Heart right ventricle (tissue), 16 donors: ENCODE results near the gene CYB561D1. TPM values are rescaled to one million over a fixed set of nuclear protein-coding genes. Genes with fewer than 3 reads are reported as not detected.
A peak's percentile ranks its signal among the peaks of the same experiment; 100 is the strongest.

Experiments
- ATAC-seq, 8 donors: fragments of 200-7000 bp; cut with Tn5 transposase; one replicate each; pipeline ENCODE4 v1.9.1; 2020; ENCODE audit warnings: mild to moderate bottlenecking in 8 of 8, moderate library complexity in 8 of 8, moderate number of reproducible peaks in 1 of 8
- DNase-seq, 2 donors: peaks; one replicate each; pipeline ENCODE4 v3.0.0-alpha.2; 2020
- H3K27ac ChIP-seq, 10 donors: fragments of 200-600 bp; sonication (generic) in 2 of 10; one replicate each; pipeline versions ENCODE4 v1.5.0 to v1.8.0; 2020 to 2022; ENCODE audit warnings: mild to moderate bottlenecking in 3 of 10
- H3K27me3 ChIP-seq, 7 donors: fragments of 200-600 bp; one replicate each; pipeline ENCODE4 v1.8.0; 2021 to 2022; ENCODE audit warnings: mild to moderate bottlenecking in 2 of 7
- H3K36me3 ChIP-seq, 9 donors: fragments of 200-600 bp; sonication (generic) in 1 of 9; one replicate each; pipeline versions ENCODE4 v1.5.0 to v1.8.0; 2020 to 2022; ENCODE audit warnings: mild to moderate bottlenecking in 2 of 9
- H3K4me1 ChIP-seq, 9 donors: fragments of 200-600 bp; sonication (generic) in 1 of 9; one replicate each; pipeline versions ENCODE4 v1.5.0 to v1.8.0; 2020 to 2022; ENCODE audit warnings: mild to moderate bottlenecking in 4 of 9
- H3K4me3 ChIP-seq, 10 donors: fragments of 200-600 bp; sonication (generic) in 2 of 10; one replicate each; pipeline versions ENCODE4 v1.5.0 to v1.8.0; 2020 to 2022; ENCODE audit warnings: mild to moderate bottlenecking in 7 of 10, moderate library complexity in 2 of 10
- H3K9me3 ChIP-seq, 11 donors: fragments of 200-600 bp in 10 of 11; sonication (generic) in 2 of 11; one replicate each; pipeline versions ENCODE4 v1.5.0 to v1.8.0; 2013 to 2022; ENCODE audit warnings: mild to moderate bottlenecking in 2 of 11, control low read depth in 1 of 11, moderate library complexity in 1 of 11
- whole genome bisulfite sequencing, 2 donors: extraction: QIAGEN DNeasy Blood & Tissue Kit; methylation state at CpG; one replicate each; pipeline ENCODE4 v1.1.7; 2013; ENCODE audit warnings: inconsistent platforms in 1 of 2; 5-methylcytosine and 5-hydroxymethylcytosine counted together
- intact Hi-C, 10 donors: fragments of 100-400 bp; cut with DNase I; formaldehyde crosslinking; loops; one replicate each; pipeline versions ENCODE4 v1.11.1 to v1.14.2; 2022
- polyA plus RNA-seq, 2 donors: library from polyadenylated mRNA; stranded (reverse); fragments of 200-250 nt; gene quantifications; one replicate each; pipeline ENCODE4 v1.2.3, GENCODE V29; 2013
- total RNA-seq, 10 donors: library from RNA; stranded (reverse); fragmentation: NEBNext Ultra II Directional in 3 of 10; extraction: Animal tissue kit (Norgen Biotek cat#: 25700) in 3 of 10; gene quantifications; one replicate each; pipeline versions ENCODE4 v1.2.1 to v1.2.4, GENCODE V29; 2021 to 2023
- TF ChIP-seq, protein P1 (sequence below), 9 donors: fragments of 200-600 bp; sonication (generic) in 2 of 9; IDR thresholded peaks; one replicate each; pipeline versions ENCODE4 v1.5.0 to v1.8.0; 2021 to 2022; ENCODE audit warnings: antibody characterized with exemption in 9 of 9, mild to moderate bottlenecking in 5 of 9, moderate library complexity in 1 of 9
- donor health status: Arrhythmogenic right ventricular cardiomyopathy.
- donor health status: ischemic (EF 13 %, LVEDD 7.1; RV severe dilation, severe dysfunction).
- donor health status: healthy with polysubstance abuse.
- donor health status: DM: no; HTN: yes; CAD: no.
- donor health status: DM: no; HTN: no; CAD: no.
- donor health status: ischemic (EF 25% LVEDD 6.9; RV normal size, moderate dysfunction).
- donor health status: ischemic (EF 25% LVEDD 5.7; RV mildly dilated, moderate dysfunction).
- donor health status: healthy.
- donor health status: DM: yes; HTN: yes; CAD: no.
- donor health status: Ischemic cardiomyopathy.
- donor health status: ischemic (EF 35%, LVEDD 5.7; RV mildly dilated, moderate dysfunction).
- donor health status: nonischemic (EF 11% LVEDD 7.7; RV severe dilation, severe dysfunction).
- donor health status: DM: yes; HTN: yes; CAD: no.
- donor health status: PGD.
- donor health status: ischemic (EF 29% LVEDD 5.4; RV normal size, mild dysfunction).
- donor health status: nonischemic (EF 23%, LVEDD 6.1; RV moderate dilation, normal function).

Gene CYB561D1
- total and polyA plus RNA-seq, 12 donors: 3.0 to 7.6 (median 4.5) TPM

DNA sequence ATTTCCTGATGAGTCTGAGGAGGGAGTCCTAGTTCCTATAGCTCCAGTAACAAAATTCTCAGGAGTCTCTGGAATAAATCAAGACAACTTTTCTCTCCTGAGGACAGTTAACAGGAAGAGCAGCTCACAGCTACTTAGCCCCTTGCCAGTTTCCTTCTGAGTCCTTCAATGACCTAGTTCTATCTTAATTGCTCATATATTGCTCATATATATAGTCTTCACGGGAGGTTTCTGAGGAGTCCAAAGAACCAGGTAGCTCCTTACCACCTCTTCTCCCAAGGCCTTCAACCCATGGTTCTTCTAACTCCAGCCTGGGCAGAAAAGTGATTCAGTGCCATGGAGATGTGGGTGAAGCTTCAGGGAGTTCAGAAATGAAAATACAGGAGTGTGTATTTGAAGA is 11.1 kb downstream of the CYB561D1 start:
- ATAC-seq (no peak), DNase-seq (no peak)
- Histone ChIP-seq H3K4me3 (no peak overlapping the region), H3K27ac (no peak overlapping the region), H3K4me1 (peaks cover 0 to 30% (median 12%) of the 10 kb centered on the region in 9 donors), H3K27me3 (no peaks in the 10 kb centered on the region), H3K36me3 (peaks cover 0 to 44% (median 5%) of the 10 kb centered on the region in 9 donors), H3K9me3 (no peaks in the 10 kb centered on the region)
- 86 to 94% methylated on average over 1 of the region's 1 CpG for WGBS, 2 donors
- TF ChIP-seq, protein P1, sequence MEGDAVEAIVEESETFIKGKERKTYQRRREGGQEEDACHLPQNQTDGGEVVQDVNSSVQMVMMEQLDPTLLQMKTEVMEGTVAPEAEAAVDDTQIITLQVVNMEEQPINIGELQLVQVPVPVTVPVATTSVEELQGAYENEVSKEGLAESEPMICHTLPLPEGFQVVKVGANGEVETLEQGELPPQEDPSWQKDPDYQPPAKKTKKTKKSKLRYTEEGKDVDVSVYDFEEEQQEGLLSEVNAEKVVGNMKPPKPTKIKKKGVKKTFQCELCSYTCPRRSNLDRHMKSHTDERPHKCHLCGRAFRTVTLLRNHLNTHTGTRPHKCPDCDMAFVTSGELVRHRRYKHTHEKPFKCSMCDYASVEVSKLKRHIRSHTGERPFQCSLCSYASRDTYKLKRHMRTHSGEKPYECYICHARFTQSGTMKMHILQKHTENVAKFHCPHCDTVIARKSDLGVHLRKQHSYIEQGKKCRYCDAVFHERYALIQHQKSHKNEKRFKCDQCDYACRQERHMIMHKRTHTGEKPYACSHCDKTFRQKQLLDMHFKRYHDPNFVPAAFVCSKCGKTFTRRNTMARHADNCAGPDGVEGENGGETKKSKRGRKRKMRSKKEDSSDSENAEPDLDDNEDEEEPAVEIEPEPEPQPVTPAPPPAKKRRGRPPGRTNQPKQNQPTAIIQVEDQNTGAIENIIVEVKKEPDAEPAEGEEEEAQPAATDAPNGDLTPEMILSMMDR (IDR thresholded peaks at IDR 0.05): no peak
- intact Hi-C loops: no loop called here

- no peaks in the 10 kb centered on the region for H3K9me3 ChIP-seq
- H3K4me3 ChIP-seq: peak overlapping the region in 7 of 10 donors; percentile 68 to 84 (median 76)
- intact Hi-C loops: no loop called here
These were observed 14.3 kb downstream of the CYB561D1 start for GRCh38 chr1:109508001-109508872.

DNA sequence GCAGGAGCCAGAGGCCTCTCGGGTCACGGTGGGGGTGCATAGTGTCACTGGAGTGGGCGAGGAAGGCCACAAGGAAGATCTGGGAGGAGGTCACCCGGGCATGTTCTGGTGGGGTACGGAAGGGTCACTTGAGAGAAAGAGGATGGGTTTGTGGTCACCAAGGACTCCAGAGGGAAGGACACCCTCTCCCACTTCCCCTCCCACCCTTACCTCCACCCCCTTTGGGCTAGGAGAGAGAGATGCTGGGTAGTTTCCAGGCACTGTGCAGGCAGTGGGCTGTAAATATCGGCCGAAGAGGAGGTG is 14.9 kb downstream of the CYB561D1 start:
- Histone ChIP-seq H3K36me3 (peaks cover 0 to 21% (median 0%) of the 10 kb centered on the region in 9 donors), H3K27me3 (peaks cover 0 to 5% (median 0%) of the 10 kb centered on the region in 7 donors), H3K27ac (peak overlapping the region in 8 of 10 donors; percentile 47 to 78 (median 65)), H3K9me3 (no peaks in the 10 kb centered on the region), H3K4me1 (peaks cover 0 to 18% (median 13%) of the 10 kb centered on the region in 9 donors), H3K4me3 (peak overlapping the region; percentile 68 to 84 (median 73))
- 55 to 65% methylated on average over 7 of the region's 7 CpGs for WGBS, 2 donors
- intact Hi-C loops: no loop called here
- TF ChIP-seq, protein P1 (IDR thresholded peaks at IDR 0.05): no peak
- ATAC-seq: peak in 3 of 8 donors; percentile 13 to 34 (median 14)
- no peak for DNase-seq

More at GRCh38 chr1:109508001-109508872, 14.3 kb downstream of the CYB561D1 start:
- peak in 3 of 8 donors; percentile 5 to 8 (median 6) for ATAC-seq
- TF ChIP-seq, protein P1 (IDR thresholded peaks at IDR 0.05): no peak
- Histone ChIP-seq H3K36me3 (peaks cover 0 to 21% (median 0%) of the 10 kb centered on the region in 9 donors), H3K27me3 (peaks cover 0 to 5% (median 0%) of the 10 kb centered on the region in 7 donors), H3K4me1 (peaks cover 0 to 18% (median 13%) of the 10 kb centered on the region in 9 donors), H3K27ac (peak overlapping the region in 2 of 10 donors; percentile 53 to 78)
- 86 to 90% methylated on average over 25 of the region's 25 CpGs for WGBS, 2 donors
- no peak for DNase-seq

DNA sequence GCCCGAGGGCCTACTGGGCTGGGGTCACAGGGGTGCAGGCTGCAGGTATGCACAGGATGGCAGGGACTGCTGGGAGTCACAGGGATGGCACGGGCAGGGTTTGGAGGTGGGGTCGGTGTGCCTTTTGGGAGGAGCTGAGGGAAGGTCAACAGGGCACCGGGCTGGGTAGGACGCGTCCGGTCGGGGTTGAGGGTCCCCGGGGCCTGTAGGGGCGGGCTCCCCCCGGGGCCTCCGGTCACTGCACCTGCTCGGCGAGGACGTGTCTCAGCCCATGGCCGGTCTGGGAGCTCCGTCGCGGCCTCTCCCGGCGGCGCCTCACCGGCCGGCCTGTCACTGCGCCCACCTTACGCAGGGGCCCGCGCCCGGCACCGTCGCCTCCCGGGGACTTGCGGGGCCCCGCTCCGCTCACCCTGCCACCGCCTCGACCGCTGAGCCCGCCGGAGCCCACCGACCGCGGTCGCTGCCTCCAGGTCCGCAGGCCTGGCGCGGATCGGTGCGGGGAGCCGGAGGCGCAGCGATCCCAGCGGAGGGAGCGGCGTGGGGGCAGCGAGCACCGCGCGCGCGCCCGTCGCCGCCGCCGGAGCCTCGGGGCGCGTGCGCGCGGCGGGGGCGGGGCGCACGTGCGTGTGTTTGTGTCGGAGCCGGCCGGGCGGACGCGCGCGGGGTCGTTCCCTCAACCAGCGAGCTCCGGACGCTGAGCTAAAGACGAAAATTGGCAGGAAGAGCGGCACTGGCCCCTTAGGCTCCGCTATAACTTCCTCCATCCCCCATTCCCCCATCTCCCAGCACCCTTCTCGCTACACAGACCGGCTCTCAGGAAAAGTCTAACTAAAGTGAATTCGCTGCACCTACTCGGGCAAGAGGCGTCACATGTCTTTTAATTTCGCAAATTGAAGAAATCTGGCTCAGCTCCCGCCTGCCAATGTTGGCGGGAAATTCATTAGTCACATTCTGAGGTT is 15.6 kb downstream of the CYB561D1 start, which contains the start of gene AMIGO1:
Gene AMIGO1, minus strand, starts transcription at position 552 of the 959 bp plus-strand sequence. CDS start 815 bp downstream, outside the sequence.
- H3K4me3 ChIP-seq: peak within 1 kb of the TSS; percentile 68 to 84 (median 73)
- WGBS, 2 donors: 0 to 1% methylated on average over 68 to 100 of the region's 100 CpGs
- ATAC-seq (peak; percentile 69 to 91 (median 78)), DNase-seq (peak; percentile 56 to 67)
- no peaks in the 10 kb centered on the region for H3K9me3 ChIP-seq
- peaks cover 0 to 18% (median 13%) of the 10 kb centered on the region in 9 donors for H3K4me1 ChIP-seq
- TF ChIP-seq, protein P1 (IDR thresholded peaks at IDR 0.05): no peak
- H3K36me3 ChIP-seq: peaks cover 0 to 16% (median 0%) of the 10 kb centered on the region in 9 donors
- H3K27me3 ChIP-seq: peaks cover 0 to 5% (median 0%) of the 10 kb centered on the region in 7 donors
- intact Hi-C loops: no loop called here
- H3K27ac ChIP-seq: peak within 1 kb of the TSS in 9 of 10 donors; percentile 47 to 78 (median 66)
